CD8-positive, alpha-beta memory T cell (primary cell): ENCODE measurements around the gene DCTPP1. TPM values are rescaled to one million over a fixed set of nuclear protein-coding genes. Genes with fewer than 3 reads are reported as not detected.

Experiments used
- CTCF ChIA-PET: fragments of 350-600 bp; sonication (Branson Sonifier 250); formaldehyde crosslinking; loops from one replicate; lab custom pipeline; 2021; ENCODE audit warnings: antibody characterized with exemption; lab: Charles Lee
- POLR2A ChIA-PET: fragments of 350-600 bp; sonication (Branson Sonifier 250); formaldehyde crosslinking; loops from one replicate; lab custom pipeline; 2021; ENCODE audit warnings: antibody characterized with exemption; lab: Charles Lee
- DNase-seq, 5 donors: peaks; one replicate each; pipeline versions ENCODE4 v3.0.0 to v3.0.0-alpha.2; 2020 to 2022; ENCODE audit warnings: mixed read lengths in 1 of 5
- H3K27ac ChIP-seq: one replicate; pipeline ENCODE4 v1.7.0; 2013; ENCODE audit warnings: low read depth, mild to moderate bottlenecking, low read length, moderate library complexity
- H3K27me3 ChIP-seq: 2 replicates; pipeline ENCODE4 v1.7.0; 2013; ENCODE audit warnings: low read length, mild to moderate bottlenecking; ENCODE audit not compliant: insufficient read depth, poor library complexity, severe bottlenecking
- H3K36me3 ChIP-seq: 2 replicates; pipeline ENCODE4 v1.7.0; 2013; ENCODE audit warnings: mild to moderate bottlenecking, low read length, moderate library complexity; ENCODE audit not compliant: insufficient read depth
- H3K4me1 ChIP-seq: 2 replicates; pipeline ENCODE4 v1.7.0; 2013; ENCODE audit warnings: mild to moderate bottlenecking, low read length, moderate library complexity; ENCODE audit not compliant: insufficient read depth
- H3K4me3 ChIP-seq: 2 replicates; pipeline ENCODE4 v1.7.0; 2013; ENCODE audit warnings: mild to moderate bottlenecking, low read length
- H3K9me3 ChIP-seq: 2 replicates; pipeline ENCODE4 v1.7.0; 2013; ENCODE audit warnings: mild to moderate bottlenecking, low read length
- H3K27ac Mint-ChIP-seq, 8 donors: one replicate each; pipeline ENCODE4 v1.8.0; 2020 to 2021; ENCODE audit warnings: mixed read lengths in 8 of 8, mild to moderate bottlenecking in 6 of 8, inconsistent platforms in 3 of 8, moderate library complexity in 3 of 8
- H3K27me3 Mint-ChIP-seq, 2 donors: one replicate each; pipeline ENCODE4 v1.8.0; 2020 to 2021; ENCODE audit warnings: mixed read lengths in 2 of 2, mild to moderate bottlenecking in 1 of 2, moderate library complexity in 1 of 2
- H3K36me3 Mint-ChIP-seq, 3 donors: one replicate each; pipeline ENCODE4 v1.8.0; 2020 to 2021; ENCODE audit warnings: mixed read lengths in 3 of 3, inconsistent platforms in 1 of 3, mild to moderate bottlenecking in 1 of 3
- H3K4me1 Mint-ChIP-seq, 3 donors: one replicate each; pipeline ENCODE4 v1.8.0; 2020 to 2021; ENCODE audit warnings: mixed read lengths in 3 of 3, inconsistent platforms in 1 of 3, mild to moderate bottlenecking in 1 of 3
- H3K4me3 Mint-ChIP-seq, 7 donors: one replicate each; pipeline ENCODE4 v1.8.0; 2020 to 2021; ENCODE audit warnings: mixed read lengths in 7 of 7, mild to moderate bottlenecking in 6 of 7, moderate library complexity in 4 of 7, inconsistent platforms in 2 of 7
- H3K9me3 Mint-ChIP-seq, 5 donors: one replicate each; pipeline ENCODE4 v1.8.0; 2020 to 2022; ENCODE audit warnings: mixed read lengths in 5 of 5, mild to moderate bottlenecking in 3 of 5, moderate library complexity in 2 of 5, inconsistent platforms in 1 of 5
- polyA plus RNA-seq: library from polyadenylated mRNA; unstranded; fragments of 300-500 nt; fragmentation: Illumina TruSeq; gene quantifications from one replicate; pipeline ENCODE4 v1.2.3, GENCODE V29; 2021
- total RNA-seq, 2 experiments: library from RNA; stranded (reverse); gene quantifications; one replicate each; pipeline ENCODE4 v1.2.3, GENCODE V29; 2021

Gene DCTPP1
- total and polyA plus RNA-seq, 3 experiments from 2014 or later: 73.7 to 175 (median 174) TPM

GRCh38 chr16:30421010-30421409 is 8.8 kb downstream of the DCTPP1 start:
- H3K27ac Mint-ChIP-seq: peak overlapping the region in 4 of 8 donors; percentile 21 to 69 (median 35)
- H3K4me3 Mint-ChIP-seq: peak overlapping the region in 1 of 7 donors; percentile 53
- H3K36me3 Mint-ChIP-seq: peaks cover 0 to 42% (median 19%) of the 10 kb centered on the region in 3 donors
- Histone ChIP-seq H3K9me3 (no peaks in the 10 kb centered on the region), H3K36me3 (peaks cover 9% of the 10 kb centered on the region), H3K27me3 (no peaks in the 10 kb centered on the region), H3K4me3 (no peak overlapping the region), H3K4me1 (peaks cover 11% of the 10 kb centered on the region), H3K27ac (no peak overlapping the region)
- ChIA-PET CTCF (interaction anchor here (0.6 to 2.9 kb wide), 3 partner anchors 9 to 28 kb away, joined by 3 to 13 read pairs (median 10); partner anchors contain the start of gene DCTPP1), POLR2A (no interaction called here)
- peaks cover 0 to 1% of the 10 kb centered on the region in 2 donors for H3K27me3 Mint-ChIP-seq
- no peaks in the 10 kb centered on the region for H3K9me3 Mint-ChIP-seq
- DNase-seq: no peak
- H3K4me1 Mint-ChIP-seq: peaks cover 14 to 16% (median 16%) of the 10 kb centered on the region in 3 donors

- Histone ChIP-seq H3K4me3 (peak overlapping the region; percentile 68), H3K9me3 (no peaks in the 10 kb centered on the region), H3K27me3 (no peaks in the 10 kb centered on the region), H3K4me1 (peaks cover 11% of the 10 kb centered on the region), H3K36me3 (no peaks in the 10 kb centered on the region), H3K27ac (peak overlapping the region; percentile 65)
- DNase-seq: no peak
- peaks cover 0 to 28% (median 13%) of the 10 kb centered on the region in 3 donors for H3K36me3 Mint-ChIP-seq
- peak overlapping the region; percentile 73 to 88 (median 78) for H3K27ac Mint-ChIP-seq
- peak overlapping the region; percentile 47 to 82 (median 75) for H3K4me3 Mint-ChIP-seq
- H3K4me1 Mint-ChIP-seq: peaks cover 14 to 16% (median 14%) of the 10 kb centered on the region in 3 donors
- H3K27me3 Mint-ChIP-seq: peaks cover 0 to 1% of the 10 kb centered on the region in 2 donors
- ChIA-PET CTCF (interaction anchor here (0.7 to 2.9 kb wide), 24 partner anchors 10 to 363 kb away, joined by 3 to 28 read pairs (median 3); partner anchors contain the start of genes DCTPP1, ITGAL, SEPTIN1 and TBX6), POLR2A (interaction anchor here (0.5 to 2.5 kb wide), 30 partner anchors 9 to 728 kb away, joined by 3 to 35 read pairs (median 4); partner anchors contain the start of genes ALDOA, CORO1A, DCTPP1 and FBRS)
- no peaks in the 10 kb centered on the region for H3K9me3 Mint-ChIP-seq
Measured at GRCh38 chr16:30418350-30419181, 11.3 kb downstream of the DCTPP1 start.

GRCh38 chr16:30417529-30418349 is 12.1 kb downstream of the DCTPP1 start:
- no peaks in the 10 kb centered on the region for H3K9me3 ChIP-seq
- peak overlapping the region in 4 of 8 donors; percentile 68 to 88 (median 75) for H3K27ac Mint-ChIP-seq
- CTCF ChIA-PET: interaction anchor here (0.7 to 1.5 kb wide), 23 partner anchors 10 to 362 kb away, joined by 3 to 28 read pairs (median 3); partner anchors contain the start of genes DCTPP1, ITGAL, SEPTIN1 and TBX6
- peaks cover 14 to 16% (median 14%) of the 10 kb centered on the region in 3 donors for H3K4me1 Mint-ChIP-seq
- POLR2A ChIA-PET: interaction anchor here (0.5 to 2.5 kb wide), 34 partner anchors 8 to 727 kb away, joined by 3 to 35 read pairs (median 4); partner anchors contain the start of genes ALDOA, CORO1A, DCTPP1 and FBRS
- H3K4me3 Mint-ChIP-seq: peak overlapping the region; percentile 58 to 86 (median 71)
- H3K36me3 ChIP-seq: no peaks in the 10 kb centered on the region
- peaks cover 0 to 24% (median 13%) of the 10 kb centered on the region in 3 donors for H3K36me3 Mint-ChIP-seq
- H3K27me3 ChIP-seq: no peaks in the 10 kb centered on the region
- peak overlapping the region; percentile 65 for H3K27ac ChIP-seq
- peak overlapping the region; percentile 68 for H3K4me3 ChIP-seq
- peaks cover 0 to 1% of the 10 kb centered on the region in 2 donors for H3K27me3 Mint-ChIP-seq
- peaks cover 11% of the 10 kb centered on the region for H3K4me1 ChIP-seq
- DNase-seq: peak; percentile 80 to 93 (median 89)
- H3K9me3 Mint-ChIP-seq: no peaks in the 10 kb centered on the region

GRCh38 chr16:30416624-30417528 is 13.0 kb downstream of the DCTPP1 start:
- H3K4me1 ChIP-seq: peaks cover 11% of the 10 kb centered on the region
- H3K36me3 ChIP-seq: no peaks in the 10 kb centered on the region
- ChIA-PET POLR2A (interaction anchor here (0.6 to 2.5 kb wide), 20 partner anchors 10 to 357 kb away, joined by 3 to 35 read pairs (median 6); partner anchors contain the start of genes ALDOA, CORO1A, DCTPP1 and FBRS), CTCF (interaction anchor here (0.8 to 1.5 kb wide), 12 partner anchors 9 to 325 kb away, joined by 3 to 28 read pairs (median 4); partner anchors contain the start of genes DCTPP1, ITGAL, TBX6 and ZNF747)
- H3K27ac ChIP-seq: peak overlapping the region; percentile 65
- Mint-ChIP-seq H3K9me3 (no peaks in the 10 kb centered on the region), H3K36me3 (peaks cover 0 to 25% (median 13%) of the 10 kb centered on the region in 3 donors), H3K27me3 (peaks cover 0 to 1% of the 10 kb centered on the region in 2 donors), H3K4me1 (peaks cover 16 to 17% (median 17%) of the 10 kb centered on the region in 3 donors), H3K27ac (peak overlapping the region in 7 of 8 donors; percentile 40 to 93 (median 78)), H3K4me3 (peak overlapping the region; percentile 56 to 75 (median 60))
- no peaks in the 10 kb centered on the region for H3K9me3 ChIP-seq
- peak overlapping the region; percentile 68 for H3K4me3 ChIP-seq
- no peaks in the 10 kb centered on the region for H3K27me3 ChIP-seq
- no peak for DNase-seq

GRCh38 chr16:30416047-30416603 is 13.7 kb downstream of the DCTPP1 start:
- no peak overlapping the region for H3K27ac ChIP-seq
- ChIA-PET POLR2A (interaction anchor here (2.4 to 2.5 kb wide), 2 partner anchors 38 to 45 kb away, joined by 10 to 17 read pairs; partner anchors contain the start of gene TBC1D10B), CTCF (interaction anchor here (1.1 kb wide), 2 partner anchors 33 to 120 kb away, joined by 4 to 5 read pairs; partner anchors contain the start of gene SEPTIN1)
- H3K9me3 ChIP-seq: no peaks in the 10 kb centered on the region
- H3K36me3 Mint-ChIP-seq: peaks cover 0 to 23% (median 10%) of the 10 kb centered on the region in 3 donors
- DNase-seq: no peak
- H3K9me3 Mint-ChIP-seq: no peaks in the 10 kb centered on the region
- peaks cover 14 to 17% (median 15%) of the 10 kb centered on the region in 3 donors for H3K4me1 Mint-ChIP-seq
- H3K27ac Mint-ChIP-seq: peak overlapping the region in 6 of 8 donors; percentile 5 to 39 (median 30)
- no peak overlapping the region for H3K4me3 ChIP-seq
- H3K27me3 ChIP-seq: no peaks in the 10 kb centered on the region
- peaks cover 11% of the 10 kb centered on the region for H3K4me1 ChIP-seq
- peak overlapping the region in 5 of 7 donors; percentile 0 to 80 (median 17) for H3K4me3 Mint-ChIP-seq
- no peaks in the 10 kb centered on the region for H3K36me3 ChIP-seq
- H3K27me3 Mint-ChIP-seq: peaks cover 0 to 1% of the 10 kb centered on the region in 2 donors

- POLR2A ChIA-PET: no interaction called here
- CTCF ChIA-PET: interaction anchor here (0.8 to 1.0 kb wide), 2 partner anchors 16 to 323 kb away, joined by 3 read pairs; partner anchors contain the start of genes DCTPP1 and TBX6
- no peak overlapping the region for H3K4me3 Mint-ChIP-seq
- Histone ChIP-seq H3K27me3 (no peaks in the 10 kb centered on the region), H3K4me3 (no peak overlapping the region), H3K27ac (no peak overlapping the region), H3K9me3 (no peaks in the 10 kb centered on the region), H3K4me1 (peaks cover 11% of the 10 kb centered on the region), H3K36me3 (no peaks in the 10 kb centered on the region)
- H3K9me3 Mint-ChIP-seq: no peaks in the 10 kb centered on the region
- no peaks in the 10 kb centered on the region for H3K27me3 Mint-ChIP-seq
- H3K36me3 Mint-ChIP-seq: peaks cover 0 to 15% (median 4%) of the 10 kb centered on the region in 3 donors
- H3K27ac Mint-ChIP-seq: no peak overlapping the region
- DNase-seq: no peak
- H3K4me1 Mint-ChIP-seq: peaks cover 19 to 27% (median 23%) of the 10 kb centered on the region in 3 donors
Measured at GRCh38 chr16:30414159-30414558, 15.7 kb downstream of the DCTPP1 start.
